Adrenal gland (tissue), 5 donors: ENCODE data around the gene TMEM236.

ENCODE experiments used
- CTCF ChIP-seq, 6 experiments: fragments of 450-650 bp in 4 of 6; fragments of 200-600 bp in 2 of 6; sonication (generic) in 1 of 6; IDR thresholded peaks; 1 replicate in 5 of 6; 2 replicates in 1 of 6; pipeline versions ENCODE4 v1.5.1 to v1.8.0; 2016 to 2021; ENCODE audit warnings: antibody characterized with exemption in 6 of 6, mild to moderate bottlenecking in 2 of 6, moderate library complexity in 1 of 6
- POLR2A ChIP-seq, 2 donors: fragments of 450-650 bp; IDR thresholded peaks; one replicate each; pipeline ENCODE4 v1.6.1; 2017; ENCODE audit warnings: antibody characterized with exemption in 2 of 2, mild to moderate bottlenecking in 2 of 2, moderate library complexity in 1 of 2
- donor health status: DM: no; HTN: no; CAD: no.

GRCh38 chr10:17756557-17757217 lies 4.7 kb downstream of the TMEM236 start:
- no peak for TF ChIP-seq CTCF (IDR thresholded peaks at IDR 0.05)
- TF ChIP-seq POLR2A (IDR thresholded peaks at IDR 0.05): no peak
